Femur (tissue), 1 donor: Measurements from ENCODE around the gene HLCS.

Experiments used
- DNase-seq: peaks from one replicate; pipeline ENCODE4 v3.0.0-alpha.2; 2017

Gene HLCS

DNA sequence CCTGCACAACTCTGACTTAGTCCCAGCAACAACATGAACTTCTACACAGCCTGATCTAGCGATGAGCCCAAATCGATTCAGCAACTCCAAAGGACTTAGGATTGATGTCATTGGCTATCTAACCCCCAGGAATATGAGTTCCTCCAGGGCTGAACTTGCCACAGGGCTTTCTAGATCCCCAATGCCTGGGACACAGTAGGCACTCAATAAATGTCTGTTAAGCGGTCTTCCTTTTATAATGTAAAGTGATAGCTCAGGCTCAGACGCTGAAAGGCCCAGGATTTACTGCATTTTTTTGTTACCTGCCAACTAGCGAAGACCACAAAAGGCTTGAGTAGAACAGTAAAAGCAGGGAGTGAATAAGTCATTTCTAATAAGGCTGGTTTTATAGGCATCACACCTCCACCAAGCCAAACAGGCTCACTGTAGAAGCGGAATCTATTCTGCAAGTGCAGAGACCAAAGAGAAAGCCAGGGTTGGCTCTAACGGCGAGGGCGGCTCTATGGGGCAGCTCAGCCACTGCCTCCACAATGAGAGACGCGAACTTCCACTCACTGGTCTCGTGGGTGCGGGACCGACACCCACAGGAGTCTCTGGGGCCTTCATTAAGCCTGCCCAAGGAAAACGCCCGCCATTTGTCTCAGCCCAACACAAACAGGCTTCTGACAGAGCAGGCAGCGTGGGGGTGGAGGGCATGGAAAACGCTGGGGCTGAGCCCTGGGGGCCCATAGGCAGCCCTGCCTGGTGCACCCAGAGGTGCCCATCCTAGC is 52.0 kb downstream of the HLCS start:
- DNase-seq = no peak

DNA sequence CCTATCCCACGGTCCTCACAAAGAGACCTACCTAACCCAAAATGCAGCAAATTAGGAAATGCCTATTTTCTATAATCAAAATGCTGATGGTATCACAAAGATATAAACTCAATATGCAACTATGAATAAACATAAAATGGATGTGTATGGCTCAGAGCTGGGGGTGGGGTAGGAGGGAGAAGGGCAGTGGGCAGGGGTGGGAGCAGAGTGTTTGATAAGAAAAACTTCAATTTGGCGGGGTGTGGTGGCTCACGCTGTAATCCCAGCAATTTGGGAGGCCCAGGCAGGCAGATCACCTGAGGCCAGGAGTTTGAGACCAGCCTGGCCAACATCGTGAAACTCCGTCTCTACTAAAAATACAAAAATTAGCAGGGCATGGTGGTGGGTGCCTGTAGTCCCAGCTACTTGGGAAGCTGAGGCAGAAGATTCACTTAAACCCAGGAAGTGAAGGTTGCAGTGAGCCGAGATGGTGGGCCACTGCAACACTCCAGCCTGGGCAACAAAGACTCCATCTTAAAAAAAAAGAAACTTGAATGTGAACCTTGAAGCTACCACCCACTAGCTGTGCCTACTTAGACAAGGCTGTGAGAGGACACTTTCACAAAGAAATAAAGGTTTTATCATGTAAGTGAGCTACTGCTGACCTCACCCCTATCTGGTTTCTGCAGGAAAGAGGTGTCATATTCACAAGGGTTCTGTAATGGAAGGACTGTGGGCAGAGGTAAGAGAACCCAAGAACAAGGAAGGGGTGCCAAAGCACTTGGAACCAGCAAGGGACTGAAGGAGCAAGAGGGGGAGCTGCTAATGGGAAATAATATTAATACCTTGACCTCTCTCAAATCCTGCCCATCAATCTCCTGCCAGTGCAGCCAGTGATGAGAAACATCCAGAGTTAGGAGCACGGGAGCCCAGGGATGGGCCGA is 53.0 kb downstream of the HLCS start:
- DNase-seq = no peak

DNA sequence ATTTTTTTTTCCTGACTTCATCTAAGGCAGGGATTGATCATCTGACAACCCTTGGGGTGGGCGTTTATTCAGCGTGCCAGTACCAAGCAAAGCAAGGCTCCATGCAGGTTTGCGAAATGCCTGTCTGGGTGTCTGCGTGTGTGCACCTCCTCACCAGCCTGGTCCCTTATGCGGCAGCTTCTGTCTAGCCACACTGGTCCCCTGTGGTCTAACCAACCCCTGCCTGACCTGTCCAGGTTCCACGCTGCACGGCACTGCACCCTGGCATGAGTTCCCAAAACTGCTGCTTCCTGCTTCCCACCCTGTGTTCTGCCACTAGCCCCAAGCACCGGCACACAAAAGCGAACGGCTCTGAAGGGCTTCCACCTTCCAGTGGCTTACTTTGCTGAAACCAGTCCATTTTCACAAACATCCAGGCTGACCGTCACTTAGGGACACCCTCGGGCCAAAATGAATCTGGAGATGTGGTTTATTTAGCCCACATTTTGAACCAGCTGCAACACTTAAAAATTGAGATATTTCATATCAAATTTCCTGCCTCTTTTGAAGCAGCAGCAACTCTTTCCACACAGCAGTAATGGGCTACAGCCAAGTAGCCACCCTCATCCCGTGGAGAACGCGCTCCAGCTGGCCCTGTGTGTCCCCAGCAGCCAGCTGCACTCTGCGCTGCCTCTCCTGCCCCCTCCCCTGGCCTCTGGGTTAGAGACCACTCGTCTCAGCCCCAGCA is 55.7 kb downstream of the HLCS start:
- peak; percentile 68 for DNase-seq

DNA sequence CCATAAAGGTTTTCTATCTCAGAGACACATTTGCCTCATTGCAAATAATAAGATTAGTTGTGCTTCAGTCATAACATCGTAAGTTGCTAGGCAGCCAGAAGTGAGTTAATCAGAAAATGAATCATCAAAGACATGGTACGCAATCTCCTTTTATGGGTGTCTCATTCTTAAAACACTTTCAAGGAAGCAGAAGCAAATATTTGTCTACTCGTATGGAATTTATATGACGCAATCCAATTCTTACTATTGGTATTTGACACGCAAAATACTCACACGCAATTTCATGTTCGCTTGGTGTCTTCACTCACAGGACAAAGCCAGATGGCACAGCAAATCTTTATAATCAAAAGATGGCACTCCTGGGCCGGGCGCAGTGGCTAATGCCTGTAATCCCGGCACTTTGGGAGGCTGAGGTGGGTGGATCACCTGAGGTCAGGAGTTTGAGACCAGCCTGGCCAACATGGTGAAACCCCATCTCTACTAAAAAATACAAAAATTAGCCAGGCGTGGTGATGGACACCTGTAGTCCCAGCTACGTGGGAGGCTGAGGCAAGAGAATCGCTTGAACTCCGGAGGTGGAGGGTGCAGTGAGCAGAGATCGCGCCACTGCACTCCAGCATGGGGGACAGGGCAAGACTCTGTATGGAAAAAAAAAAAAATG is 56.4 kb downstream of the HLCS start:
- DNase-seq = no peak

DNA sequence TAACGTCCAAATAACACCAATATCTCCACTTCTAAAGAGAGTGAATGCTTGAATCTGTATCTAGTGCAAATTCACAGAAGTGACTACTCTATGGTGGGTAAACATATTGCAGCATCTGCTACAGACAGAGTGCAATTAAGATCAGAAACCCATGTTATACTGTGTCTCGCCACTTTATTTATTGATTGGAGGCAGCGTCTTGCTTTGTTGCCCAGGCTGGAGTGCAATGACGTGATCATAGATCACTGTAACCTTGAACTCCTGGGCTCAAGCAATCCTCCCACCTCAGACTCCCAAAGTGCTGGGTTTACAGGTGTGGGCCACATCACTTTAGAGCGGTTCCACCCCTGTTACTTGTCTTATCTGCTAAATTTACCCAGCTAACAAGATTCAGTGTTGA is 57.0 kb downstream of the HLCS start:
- DNase-seq = no peak

DNA sequence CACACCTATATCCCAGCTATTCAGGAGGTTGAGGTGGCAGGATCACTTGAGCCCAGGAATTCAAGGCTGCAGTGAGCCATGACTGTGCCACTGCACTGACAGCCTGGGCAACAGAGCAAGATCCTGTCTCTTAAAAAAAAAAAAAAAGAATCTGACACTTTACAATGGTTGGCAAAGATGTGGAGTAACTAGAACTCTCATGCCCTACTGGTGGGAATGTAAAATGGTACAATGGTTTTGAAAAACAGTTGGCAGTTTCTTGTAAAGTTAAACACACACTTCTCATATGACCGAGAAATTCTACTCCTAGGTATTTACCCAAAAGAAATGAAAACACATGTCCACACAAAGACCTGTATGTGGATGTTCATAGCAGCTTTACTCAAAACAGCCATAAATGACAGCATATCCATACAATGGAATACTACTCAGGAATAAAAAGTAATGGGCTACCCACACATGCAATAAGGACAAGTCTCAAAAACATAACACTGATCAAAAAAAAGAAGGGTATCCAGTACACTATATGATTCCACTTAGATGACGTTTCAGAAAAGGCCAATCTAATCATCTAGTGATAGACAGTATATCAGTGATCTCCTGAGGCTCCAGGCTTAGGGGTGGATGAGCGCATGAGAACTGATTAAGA is 58.1 kb downstream of the HLCS start:
- DNase-seq = no peak

DNA sequence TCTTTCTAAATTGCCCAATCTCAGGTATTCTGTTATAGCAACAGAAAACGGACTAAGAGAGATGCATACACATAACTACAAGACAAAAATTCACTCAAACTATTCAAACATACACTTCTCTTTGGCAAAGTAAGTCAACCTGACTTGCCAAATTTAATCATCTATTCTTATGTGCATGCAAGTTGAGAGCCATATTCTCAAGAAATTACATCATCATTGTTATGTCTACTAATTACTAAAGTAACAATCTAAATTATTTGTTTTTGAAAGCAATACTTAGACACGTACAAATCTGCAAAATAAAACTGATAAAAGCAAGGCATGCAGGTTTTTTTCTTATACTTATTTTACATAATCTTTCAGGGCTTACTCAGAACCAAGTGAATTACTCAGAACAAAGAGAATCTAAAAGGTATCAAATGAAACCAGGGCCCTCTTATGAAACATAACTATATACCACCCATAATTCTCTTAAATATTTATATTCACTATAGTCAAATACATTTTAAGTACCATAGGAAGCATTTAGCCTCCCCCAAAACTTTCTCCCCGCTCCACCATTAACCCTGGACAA is 62.3 kb downstream of the HLCS start:
- no peak for DNase-seq

DNA sequence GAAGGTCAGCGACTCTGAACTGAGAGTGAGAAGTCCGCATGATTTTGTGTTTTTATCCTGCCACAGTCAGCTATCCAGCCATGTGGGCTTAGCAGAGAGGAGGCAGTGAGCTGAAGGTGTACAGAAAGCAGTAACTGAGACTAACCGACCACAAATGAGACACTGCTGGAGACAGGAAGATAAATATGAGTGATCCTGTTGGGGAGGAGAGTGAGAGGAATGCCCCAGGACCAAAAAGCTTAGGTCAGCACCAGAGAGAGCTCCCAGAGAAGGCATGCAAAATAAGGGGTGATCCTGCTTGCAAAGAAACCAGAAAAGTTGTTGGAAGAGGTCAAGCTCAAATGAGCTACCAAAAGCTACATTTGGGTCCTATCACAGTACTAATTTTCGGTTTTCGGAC is 63.7 kb downstream of the HLCS start:
- DNase-seq = no peak

DNA sequence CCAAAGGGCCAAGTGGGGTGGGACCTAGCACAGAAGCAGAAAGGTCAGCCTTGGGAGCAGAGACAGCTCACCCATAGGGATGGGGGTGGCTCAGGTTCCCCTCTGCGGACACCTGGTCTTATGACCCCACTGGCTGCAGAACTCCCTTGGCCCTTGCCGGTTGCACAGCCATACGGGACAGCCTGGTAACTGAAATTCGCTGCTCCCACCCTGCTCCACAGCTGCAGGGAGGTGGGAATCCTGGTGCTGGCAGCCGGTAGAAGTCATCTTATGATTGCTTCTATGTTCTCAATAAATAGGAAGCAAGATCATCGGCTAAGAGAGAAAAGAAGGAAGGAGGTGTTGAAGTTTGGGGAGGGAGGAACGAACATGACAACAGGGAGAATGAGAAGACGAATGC is 64.1 kb downstream of the HLCS start:
- no peak for DNase-seq

DNA sequence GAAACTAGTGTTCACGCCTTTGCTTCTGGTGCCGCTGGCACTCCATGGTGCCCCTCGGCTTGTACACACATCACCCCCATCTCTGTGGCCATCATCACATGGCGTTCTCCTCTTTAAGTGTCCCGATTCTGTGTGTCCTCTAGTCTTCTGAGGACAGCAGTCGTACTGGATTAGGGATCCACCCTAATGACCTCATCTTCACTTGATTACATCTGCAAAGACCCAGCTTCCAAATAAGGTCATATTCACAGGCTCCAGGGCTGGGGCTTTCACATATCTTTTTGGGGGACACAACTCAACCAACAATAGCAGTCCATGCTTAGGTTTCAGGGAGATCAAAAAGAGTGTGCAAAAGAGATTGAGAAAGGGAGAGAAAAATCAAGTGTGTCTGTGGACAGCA is 64.9 kb downstream of the HLCS start:
- no peak for DNase-seq

DNA sequence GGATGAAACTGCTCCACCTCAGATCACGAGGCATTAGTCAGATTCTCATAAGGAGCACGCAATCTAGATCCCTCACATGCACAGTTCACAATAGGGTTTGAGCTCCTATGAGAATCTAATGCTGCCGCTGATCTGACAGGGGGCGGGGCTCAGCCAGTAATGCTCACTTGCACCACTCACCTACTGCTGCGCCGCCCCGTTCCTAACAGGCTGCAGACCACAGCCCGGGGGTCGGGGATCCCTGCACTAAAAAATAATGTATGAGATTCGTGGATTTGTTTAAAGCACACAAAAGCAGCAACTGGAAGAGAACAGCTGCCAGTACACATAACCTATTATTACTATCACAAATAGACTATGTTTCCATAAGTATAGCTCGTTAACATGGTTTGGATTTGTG is 72.9 kb downstream of the HLCS start:
- no peak for DNase-seq

DNA sequence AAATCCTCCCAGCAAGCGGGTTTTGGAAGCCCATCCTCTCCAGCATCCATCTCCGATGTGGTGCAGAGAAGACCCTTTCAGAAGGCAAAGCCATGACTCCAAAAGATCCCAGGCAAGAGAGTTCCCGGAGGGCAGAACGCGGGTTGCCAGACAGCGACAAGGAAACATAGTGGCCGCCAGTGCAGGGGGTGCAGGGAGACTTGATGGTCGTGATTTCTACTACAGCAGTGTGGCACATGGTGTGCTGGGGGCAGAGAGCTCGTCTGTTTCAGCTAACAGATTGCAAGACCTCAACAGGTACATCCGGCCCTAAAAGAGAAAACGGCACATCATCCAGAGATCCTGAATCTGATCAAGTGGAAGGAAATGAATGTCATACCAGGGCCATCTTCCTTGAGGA is 74.3 kb downstream of the HLCS start:
- no peak for DNase-seq

DNA sequence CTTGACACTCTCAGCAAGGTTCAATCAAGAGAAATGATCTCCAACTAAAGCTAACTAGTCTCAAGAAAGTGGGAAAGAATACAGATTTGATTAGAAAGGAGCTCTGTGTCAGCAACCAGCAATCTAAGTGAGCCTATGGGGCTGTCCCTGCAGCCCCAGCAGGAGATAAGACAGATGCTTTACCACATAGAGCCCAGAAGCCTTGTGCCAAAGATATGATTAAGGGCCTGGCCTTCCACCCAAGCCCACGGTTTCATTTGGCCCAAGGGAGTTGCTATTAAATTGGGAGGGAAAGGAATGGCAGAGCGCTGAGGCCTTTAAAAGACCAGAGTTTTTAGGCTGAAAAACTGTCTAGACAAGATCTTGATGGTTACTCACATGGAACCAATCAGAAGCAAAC is 74.8 kb downstream of the HLCS start:
- DNase-seq = no peak

DNA sequence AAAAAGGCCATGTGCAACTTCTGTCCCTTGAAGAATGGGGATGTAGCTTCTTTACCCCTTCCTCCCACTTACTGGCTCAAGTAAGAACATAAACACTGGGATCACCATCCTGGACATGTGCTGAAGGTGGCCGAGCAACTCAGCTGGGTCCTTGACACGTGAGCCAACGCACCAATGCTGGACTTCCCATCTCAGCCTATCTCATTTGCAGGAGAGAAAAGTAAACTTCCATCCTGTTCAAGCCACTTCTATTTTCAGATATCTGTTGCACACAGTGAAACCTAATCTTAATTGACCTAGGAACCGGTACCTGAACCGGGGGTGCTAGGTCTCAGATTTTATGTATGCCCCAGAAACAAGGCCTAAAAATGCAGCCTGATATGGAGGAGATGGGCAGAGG is 75.3 kb downstream of the HLCS start:
- no peak for DNase-seq

DNA sequence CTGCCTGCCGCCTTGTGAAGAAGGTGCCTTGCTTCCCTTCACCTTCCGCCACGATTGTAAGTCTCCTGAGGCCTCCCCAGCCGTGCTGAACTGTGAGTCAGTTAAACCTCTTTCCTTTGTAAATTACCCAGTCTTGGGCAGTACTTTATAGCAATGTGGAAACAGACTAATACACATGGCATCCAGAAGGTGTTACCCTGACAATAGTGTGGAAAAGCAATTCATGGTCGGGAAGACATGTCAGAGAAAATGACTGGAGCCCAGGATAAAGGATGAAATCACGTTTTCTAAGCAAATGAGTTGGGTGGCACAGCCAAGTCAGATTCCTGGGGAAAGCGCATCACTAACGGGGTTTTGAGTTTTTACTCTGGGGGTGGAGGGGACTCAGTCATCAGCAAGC is 76.4 kb downstream of the HLCS start:
- no peak for DNase-seq

DNA sequence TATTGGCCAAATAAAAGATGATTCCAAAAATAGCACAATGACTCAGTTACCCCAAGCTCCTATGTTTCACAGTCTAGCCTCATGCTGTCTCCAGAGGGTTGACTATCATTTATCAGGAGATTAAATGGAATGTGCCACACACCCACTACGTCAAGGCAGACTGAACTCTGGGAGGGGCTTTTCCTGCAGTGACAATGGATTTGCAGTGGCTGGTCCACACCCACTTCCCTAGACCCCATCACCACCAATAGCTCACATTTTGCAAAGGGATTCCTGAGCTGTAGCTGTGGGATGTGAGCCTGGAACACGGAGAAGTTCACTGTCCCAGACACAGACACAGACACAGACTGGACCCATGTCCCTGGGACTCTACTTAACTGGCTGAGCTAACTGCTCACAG is 77.1 kb downstream of the HLCS start:
- DNase-seq = no peak

DNA sequence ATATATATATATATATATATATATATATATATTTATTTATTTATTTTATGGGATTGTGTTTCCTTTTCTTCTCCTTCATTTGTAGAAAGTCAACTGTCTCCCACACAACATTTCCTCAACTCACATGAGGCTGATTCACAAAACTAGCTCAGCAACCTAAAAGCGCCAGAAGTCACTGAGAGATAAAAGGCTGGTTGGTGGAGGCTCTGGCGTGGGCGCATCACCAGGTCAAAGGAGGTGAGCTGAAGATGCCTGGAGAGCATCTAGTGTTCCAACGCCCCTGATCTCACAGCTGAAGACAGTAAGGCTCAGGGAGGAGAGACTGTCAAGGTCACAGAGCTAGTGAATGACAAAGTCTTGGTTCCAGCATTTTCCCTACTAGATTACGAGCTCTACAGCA is 78.0 kb downstream of the HLCS start:
- no peak for DNase-seq

DNA sequence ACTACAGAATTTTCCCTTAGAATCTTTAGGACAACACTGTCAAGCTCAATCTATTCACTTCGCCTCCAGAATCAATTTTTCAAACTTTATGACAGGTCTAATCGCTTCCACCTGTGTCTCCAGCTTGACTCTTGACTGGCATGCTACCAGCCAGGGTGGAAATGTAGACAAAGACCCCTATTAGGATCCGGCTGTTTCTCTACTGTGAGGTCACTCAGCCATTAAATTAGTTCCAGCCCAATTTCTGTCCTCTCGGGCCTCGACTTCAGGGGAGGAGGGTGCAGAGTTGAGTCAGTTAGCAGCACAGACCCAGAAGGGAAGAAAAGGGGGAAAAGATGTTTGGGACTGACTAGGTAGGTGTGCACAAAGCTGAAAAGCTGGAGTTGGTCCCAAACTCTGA is 78.5 kb downstream of the HLCS start:
- DNase-seq = no peak

DNA sequence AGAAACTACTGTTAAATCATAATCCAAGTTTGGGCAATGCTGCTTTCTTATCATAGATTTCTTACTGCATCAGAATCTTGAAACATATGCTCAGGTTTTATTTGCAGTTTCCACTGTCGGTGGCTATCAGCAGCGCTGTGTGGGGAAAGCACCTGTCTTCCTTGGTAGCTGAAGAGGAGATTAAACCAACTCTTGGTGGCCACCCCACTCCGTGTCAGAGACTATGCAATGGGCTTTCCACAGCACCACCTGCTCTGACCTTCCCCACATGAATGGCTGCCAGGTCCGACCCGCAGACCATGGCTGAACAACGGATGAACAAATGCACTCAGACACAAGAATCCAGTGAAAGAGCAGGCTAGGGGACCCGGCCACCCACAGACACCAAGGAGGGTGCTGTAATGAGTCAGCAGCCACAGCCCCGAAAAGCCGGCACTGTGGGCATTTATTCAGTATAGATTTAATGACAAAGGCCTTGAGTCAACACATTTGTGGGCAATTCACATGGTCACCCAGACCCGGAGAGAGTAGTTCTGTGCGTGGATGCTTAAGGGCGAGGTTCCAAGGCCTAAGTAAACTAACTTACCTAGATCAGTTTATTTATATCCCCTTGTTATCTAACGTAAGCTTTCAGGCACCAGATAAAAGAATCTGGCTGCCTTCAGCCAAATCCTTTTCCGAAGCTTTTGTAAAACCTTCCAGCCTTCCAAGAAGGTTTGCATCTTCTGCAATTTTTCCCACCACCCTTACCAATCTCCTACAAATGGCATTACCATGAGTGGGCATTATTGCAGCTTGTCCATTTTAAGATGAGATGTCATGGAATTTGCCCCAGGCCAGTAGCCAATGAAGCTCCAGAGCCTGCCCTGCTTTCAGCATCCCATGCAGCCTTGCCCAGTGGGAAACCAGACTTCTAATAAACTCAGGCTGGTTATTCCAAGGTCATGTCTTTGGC is 82.7 kb downstream of the HLCS start:
- no peak for DNase-seq

DNA sequence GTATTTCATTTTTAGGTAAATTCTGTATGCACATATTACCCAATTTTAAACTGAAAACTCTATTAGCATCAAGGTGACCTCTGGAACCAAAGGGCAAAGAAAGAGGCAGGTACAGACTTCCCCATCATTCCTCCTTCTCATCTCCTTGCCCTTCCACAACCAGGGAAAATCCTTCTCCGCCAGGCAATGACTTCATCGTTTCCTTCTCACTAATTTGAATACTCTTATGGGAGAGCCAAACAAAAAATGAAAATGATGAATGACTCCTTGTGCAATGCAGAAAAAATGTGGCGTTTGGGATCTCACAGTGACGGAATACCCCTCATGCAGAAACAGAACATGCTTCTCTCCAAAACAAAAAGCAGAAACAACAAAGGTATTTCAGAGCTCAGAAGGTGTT is 83.7 kb downstream of the HLCS start:
- no peak for DNase-seq

DNA sequence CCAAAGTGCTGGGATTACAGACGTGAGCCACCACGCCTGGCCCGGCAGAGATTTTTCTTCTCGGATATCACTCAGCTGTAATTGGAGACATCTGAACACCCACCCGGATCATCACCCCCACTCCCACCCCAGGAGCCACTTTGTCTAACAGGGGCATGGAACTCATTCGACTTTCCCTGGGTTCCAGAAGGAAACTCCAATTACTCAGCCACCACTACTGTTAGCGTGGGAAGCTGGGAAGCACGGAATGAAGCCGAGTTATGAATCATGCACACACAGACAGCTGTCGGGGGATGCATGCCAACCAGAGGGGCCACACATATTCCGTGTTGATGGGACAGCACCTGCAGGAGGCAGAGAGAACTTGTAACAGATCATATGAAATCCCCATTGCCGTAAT is 85.2 kb downstream of the HLCS start:
- peak; percentile 38 for DNase-seq
